HG02885 (cell line): ENCODE data around the gene LHX1.

Experiments used
- ATAC-seq: cut with Tn5 transposase; IDR thresholded peaks from one replicate; pipeline ENCODE4 v1.9.1; 2021; ENCODE audit warnings: mild to moderate bottlenecking; ENCODE audit not compliant: unreplicated experiment, poor library complexity

LHX1 gene

DNA sequence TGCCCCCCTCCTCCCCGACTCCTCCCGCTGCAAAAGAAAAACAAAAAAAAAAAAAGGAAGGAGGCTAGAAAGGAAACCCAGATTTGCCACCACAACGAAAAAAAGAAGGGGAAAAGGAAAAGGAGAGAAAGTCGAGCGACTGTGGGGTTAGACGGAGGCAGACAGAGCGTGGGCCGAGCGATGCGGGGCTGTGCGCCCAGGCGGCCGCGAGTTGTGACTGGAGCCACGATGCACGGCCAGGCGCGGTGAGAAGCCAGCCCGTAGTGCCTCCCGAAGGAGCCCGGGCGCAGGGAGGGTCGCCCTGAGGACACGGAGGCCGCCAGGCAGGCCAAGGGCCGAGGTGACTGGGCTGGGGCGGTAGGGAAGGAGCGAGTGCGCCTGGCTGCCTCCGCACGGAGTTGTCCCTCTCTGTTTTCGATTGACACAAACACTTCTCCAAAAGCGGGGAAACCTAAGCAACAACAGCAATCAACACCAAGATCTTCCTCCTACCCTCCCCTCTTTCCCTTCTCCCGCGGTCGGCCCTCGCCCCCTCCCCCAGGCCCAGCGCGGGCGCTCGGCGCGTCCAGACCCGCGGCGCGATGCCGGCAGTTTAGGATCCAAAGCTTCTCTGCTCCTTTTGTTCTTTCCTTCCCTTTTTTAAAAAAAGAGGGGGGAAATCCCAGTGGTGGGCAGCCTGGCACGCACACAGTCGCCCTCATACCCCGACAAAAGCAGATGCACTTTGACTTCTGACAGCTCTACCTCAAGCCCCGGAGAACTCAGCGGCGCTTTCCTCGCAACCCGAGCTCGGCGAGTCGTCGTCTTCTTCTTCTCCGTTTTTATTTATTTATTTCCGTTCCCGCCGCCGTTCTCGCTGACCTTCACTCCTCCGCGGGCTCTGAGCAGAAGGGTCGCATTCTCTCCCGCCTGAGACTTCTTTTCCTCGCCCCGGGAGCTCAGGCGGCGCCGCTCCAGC is at the start of gene LHX1:
Gene LHX1 (plus strand): TSS at position 475 of the 958 bp plus-strand sequence. CDS start 723 bp downstream, outside the sequence.
- no peak for ATAC-seq

DNA sequence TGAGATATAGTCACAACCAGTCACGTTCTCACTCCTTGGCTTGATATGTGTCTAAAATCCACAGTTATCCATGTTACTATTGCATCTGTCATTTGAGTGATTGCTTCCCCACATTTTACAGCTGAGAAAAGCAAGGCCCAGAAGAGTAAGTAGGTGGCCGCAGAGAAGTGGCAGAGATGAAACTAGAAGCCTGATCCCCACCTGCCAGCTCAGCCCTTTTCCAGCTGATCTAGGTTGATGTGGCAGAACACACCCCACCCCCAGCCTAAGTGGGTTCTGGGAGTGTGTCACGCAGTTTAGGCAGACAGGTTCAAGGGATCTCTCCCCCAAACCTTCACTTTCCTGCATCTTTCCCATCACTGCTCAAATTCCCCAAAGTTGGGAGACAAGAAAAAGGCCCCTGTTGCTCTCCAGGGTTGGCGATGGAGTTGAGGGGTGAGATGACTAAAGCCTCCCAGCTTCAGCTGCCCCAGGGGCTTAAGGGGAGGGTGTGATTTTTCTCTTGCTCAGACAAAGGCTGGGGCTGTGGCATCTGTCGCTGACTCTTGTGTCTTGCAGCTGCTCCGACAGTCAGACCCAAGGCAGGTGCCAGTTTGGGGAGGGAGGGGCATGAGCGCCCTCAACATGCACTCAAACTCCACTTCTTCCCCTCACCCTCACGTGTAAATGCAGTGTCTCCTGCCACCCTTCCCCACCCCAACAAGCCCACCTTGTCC is 48.9 kb upstream of the LHX1 start:
- no peak for ATAC-seq

DNA sequence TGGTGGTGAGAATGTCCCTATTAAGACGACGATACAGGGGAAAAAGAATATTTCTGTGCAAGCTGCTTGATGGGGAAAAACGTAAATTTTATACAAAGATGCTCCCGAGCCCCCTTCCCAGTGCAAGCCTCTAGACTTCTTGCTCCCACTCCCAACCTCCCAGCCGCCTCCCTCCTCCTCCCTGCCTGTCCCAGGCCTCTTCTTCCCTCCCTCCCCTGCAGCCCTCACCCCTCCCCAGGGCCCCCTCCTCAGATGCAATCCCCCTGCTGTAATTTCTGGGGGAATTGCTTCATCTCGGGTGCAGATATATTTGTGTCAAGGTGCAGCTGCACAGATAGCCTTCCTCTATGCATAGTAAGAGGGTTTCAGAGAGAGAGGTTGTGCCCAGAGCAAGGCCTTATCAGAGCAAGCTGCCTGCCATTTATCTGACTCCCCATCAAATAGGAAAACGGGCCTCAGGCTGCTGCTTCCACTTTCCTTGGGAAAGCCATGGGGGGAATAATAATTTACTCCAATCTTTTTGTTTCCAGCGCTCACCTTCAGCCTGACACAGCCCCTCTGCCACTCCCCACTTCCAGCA is 47.4 kb upstream of the LHX1 start:
- ATAC-seq, result no peak

DNA sequence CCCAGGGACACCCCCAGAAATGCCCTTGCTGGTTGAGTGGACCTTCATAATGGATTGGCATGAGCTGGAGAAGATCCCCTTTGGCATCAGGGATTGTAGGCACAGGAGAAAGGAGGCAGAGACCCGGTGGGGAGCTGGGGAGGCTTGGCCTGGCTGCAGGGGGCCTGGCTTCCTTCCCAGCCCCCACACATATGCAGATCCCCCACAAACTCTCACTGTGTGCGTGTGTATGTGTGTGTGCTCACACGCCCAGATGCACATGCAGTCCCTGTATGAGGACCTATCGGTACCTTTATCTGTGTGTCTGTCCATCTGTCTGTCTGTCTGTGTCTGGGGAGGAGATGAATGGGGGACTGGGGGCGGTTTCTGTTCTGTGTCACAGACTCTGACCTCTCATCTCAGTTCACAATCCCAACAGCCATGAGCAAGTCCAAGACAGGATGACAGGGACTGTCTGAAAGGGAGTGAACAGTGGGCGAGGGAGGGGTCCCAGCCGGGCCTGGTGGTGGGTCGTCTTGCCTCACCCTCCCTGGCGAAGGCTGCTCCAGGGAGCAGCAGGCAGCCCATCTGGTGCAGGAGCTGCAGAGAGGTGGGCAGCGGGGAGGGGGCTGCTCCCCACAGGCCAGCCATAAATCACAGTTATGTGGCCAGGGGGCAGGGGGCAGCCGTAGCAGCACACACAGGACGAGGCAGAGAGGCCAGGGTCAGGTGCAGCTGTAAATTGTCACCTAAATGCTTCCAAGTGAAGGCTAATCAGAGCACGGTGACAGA is 46.7 kb upstream of the LHX1 start:
- ATAC-seq, result no peak

DNA sequence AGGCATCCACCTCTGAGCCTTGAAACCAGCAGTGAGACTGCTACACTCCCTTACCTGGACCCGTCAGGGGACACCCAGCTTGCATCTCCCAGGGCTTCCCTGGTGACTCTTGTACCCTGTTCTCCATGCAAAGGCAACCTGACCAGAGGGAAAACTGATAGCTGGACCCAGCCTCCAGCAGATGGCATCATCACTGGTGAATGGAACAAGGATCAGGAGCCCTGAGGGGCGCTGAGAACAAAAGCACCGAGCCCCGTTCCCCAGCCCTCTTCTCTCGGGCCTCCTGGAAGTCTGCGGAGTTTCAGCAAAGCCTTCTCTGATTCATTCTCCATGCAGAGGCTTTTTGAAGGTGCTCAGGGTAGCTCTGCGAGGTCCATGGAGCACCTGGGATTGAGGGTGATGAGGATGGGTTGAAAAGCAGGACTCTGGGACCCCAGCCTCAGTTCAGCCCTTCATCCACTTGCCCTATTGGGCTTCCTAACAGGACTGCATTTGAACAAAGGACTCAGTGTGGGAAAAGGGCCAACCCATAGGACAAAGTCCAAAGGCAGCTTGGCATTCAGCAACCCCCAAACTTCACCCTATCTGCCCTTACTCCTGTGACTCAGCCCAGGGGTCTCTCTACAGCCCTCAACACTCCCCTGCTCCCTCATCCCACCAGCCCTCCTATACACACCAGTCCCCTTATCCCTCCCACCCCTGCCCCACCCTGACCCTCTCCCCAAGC is 45.0 kb upstream of the LHX1 start:
- no peak for ATAC-seq

DNA sequence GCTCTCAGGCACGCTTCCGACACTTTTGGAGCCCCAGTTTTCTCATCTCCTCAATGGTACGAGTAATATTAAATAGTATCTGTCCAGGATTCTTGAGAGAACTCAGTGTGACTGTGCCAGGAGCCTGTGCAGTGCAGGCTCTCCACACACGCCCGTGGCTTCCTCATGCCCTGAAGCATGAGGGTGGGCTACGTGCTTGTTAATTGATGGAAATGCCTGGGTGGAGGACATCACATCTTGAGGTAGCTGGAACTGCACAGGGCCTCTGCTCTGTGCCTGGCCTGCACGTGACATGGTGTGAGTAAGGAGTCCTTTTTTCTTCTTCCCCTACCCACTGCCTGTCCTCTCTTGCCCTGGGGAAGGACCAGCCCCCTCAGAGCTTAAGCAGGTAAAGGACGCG is 43.1 kb upstream of the LHX1 start:
- ATAC-seq, result no peak

DNA sequence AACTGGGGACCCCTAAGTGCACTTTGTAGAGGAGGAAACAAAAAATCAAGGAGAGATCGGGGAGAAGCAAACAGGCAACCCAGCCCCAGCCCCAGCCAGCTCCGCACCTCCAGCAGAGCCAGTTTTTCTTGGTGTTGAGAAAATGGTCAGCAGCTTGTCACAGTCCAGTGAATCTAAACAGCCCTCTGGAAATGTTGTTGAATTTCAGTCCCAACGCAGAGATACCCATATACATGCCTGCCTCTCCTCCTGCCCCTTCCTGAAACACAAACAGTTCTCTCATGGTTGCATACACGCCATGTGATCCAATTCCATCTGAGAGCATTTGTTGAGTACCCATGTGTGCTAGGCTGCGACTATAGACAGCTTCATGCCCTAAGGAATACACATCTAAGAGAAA is 42.4 kb upstream of the LHX1 start:
- no peak for ATAC-seq

DNA sequence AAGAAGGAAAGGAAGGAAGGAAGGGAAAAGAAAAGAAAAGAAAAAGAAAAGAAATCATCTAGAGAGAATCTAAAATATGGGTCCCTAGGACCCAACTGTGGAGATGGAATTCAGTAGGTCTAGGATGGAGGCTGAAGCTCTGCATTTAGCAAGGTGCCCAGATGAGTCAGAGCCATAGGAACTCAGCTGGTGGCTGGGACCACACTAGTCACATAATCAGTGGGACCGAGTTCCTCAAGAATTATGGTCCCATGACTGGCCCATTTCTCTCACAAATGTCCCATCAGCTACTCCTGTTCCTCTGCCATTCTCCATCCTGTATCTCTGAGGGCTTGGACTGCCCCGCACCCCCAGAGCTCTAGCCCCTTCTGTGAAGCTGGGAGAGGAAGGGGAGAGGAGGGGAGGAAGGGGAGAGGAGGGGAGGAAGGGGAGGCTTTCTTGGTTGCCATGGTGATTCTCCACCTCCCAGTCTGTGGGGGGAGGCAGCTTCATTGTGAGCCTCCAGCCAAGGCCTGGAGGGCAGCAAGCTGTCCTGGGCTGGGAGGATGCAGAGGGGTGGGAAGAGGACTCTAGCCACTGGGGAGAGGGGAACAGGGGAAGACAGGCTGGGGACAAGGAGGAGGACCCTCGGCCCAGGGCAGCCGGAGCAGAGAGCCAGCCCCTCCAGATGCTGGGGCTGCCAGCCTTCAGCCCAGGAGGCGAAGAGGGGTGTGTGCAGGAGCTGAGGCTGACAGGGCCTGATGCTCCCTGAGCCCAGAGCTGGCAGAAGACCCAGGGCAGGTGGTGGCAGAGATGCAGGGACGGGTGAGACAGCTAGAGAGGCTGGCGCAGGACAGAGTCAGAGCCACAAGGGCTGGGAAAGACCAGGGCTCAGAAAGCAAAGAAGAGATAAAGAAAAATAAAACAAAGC is 37.8 kb upstream of the LHX1 start:
- no peak for ATAC-seq

DNA sequence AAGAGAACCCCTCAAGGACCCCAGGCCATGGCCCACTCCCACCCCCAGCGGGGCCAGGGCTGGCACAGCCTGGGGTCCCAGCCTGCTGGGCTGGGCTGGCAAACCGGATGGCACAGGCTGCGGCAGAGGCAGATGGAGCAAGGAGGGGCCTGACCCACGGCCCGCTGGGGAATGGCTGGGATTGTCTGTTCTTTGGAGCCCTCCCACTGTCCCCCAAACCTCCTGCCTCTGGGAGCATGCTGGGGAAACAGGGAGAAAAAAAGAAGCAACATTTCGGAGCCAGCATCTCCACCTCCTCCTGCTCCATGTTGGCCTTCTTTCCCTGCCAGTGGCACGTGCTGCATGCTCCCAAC is 37.1 kb upstream of the LHX1 start:
- no peak for ATAC-seq

DNA sequence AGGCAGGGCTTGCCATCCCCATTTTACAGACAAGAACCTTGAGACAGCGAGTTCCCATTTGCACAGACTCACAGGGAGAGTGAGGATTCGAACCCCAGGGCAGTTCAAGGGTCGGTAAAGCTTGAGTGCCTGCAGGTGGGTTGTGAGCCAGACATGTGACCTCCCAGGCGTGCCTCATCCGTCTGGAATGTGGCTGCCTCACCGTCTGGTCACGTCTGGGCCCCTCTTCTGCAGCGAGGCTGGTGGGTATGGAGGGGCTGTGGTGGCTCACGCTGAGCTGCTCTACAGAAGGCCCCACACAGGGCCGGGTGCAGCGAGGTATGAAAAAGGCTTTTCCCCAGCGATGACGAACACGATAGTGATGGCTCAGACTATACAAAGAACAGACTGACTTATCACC is 35.8 kb upstream of the LHX1 start:
- ATAC-seq, result no peak

DNA sequence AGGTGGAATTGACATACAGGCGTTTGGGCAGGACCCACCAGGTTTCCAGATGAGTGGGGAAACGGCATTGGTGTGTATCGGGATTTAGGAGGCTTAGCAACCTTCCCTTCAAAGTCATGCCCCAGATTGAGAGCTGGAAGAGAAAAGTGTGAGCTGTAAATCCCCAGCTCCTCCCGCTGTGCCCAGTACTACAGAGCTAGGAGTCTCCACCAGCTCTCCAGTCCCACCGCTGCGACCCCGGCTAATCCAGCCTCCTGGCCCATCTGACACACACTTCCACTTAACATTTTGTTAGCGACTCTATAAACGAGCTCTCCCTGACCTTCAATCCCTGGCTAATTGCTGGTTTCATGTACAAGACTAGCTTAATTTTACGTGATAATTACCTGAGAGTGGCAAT is 29.9 kb upstream of the LHX1 start:
- no peak for ATAC-seq

DNA sequence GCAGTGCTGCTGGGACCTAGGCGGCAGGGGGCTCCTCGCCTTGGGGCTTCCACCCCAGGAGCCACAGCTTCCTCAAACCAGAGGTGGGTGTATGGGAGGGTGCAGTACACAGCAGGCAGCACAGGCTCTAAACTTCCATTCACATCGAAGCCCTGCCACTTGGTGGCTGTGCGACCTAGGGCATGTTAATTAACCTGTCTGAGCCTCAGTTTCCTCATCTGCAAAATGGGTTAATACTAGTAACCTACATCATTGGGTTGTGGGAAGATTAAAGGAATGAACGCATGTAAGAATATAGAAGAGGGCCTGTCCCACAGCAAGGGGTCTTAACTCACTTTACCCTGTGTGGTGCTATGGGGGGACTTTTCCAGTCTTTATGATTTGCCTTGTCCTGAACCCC is 26.8 kb upstream of the LHX1 start:
- ATAC-seq, result no peak

DNA sequence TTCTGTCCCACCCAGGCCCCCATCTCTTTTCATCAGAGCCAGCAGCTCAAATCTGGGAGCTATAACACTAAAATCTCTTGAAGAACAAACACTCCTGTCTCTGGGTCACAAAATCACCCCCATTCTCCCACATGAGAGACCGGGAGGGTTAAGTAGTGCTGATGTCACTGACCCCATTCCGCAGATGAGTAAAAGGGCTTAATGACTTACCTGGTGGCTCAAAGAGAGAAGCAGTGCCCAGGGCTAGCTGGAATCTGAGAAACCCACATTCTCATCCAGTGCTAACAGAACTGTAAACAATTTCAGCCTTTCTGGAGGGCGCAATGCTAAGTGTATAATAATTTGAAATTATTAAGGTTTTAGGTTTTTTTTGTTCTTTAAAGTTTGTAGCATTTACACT is 26.3 kb upstream of the LHX1 start:
- ATAC-seq, result no peak

DNA sequence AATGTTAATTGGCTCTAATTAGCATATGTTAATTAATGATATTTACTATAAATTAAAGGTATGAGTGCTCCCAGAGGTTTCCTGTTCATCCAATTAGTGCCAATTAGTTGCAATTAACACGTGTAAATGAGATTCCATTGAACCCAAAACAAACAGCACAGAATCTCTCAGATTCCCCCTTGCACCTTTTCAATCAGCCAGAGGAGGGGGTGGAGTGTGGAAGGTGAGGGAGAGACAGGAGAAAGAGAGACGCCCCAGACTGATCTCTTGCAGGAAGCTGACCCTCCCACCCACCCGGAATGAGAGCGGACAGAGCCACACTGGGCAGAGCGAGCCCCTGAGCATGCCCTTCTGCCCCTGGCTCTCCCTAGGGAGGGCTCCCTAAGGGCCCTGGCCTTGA is 24.1 kb upstream of the LHX1 start:
- no peak for ATAC-seq

DNA sequence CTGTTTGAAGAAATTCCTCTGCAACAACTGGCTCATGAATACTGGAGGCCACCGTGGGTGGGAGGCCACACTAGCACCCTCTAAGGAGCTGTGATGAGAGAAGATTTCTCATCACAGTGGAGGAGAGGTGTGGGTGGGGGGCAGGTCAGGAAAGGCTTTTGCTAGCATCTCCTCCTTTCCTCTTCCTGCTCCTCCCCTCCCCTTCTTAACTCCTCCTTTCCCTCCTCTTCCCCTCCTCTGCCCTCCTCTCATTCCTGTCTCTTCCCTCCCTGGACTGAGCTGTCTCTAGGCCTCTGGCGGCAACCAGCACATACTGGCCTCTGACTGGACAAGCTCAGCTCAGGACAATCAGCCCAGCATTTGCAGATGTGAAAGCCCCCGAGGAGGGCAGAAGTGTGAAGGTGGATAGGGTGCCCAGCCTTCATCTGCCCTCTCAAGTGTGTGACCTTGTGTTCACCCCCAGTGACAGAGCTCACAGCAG is 19.0 kb upstream of the LHX1 start:
- no peak for ATAC-seq

DNA sequence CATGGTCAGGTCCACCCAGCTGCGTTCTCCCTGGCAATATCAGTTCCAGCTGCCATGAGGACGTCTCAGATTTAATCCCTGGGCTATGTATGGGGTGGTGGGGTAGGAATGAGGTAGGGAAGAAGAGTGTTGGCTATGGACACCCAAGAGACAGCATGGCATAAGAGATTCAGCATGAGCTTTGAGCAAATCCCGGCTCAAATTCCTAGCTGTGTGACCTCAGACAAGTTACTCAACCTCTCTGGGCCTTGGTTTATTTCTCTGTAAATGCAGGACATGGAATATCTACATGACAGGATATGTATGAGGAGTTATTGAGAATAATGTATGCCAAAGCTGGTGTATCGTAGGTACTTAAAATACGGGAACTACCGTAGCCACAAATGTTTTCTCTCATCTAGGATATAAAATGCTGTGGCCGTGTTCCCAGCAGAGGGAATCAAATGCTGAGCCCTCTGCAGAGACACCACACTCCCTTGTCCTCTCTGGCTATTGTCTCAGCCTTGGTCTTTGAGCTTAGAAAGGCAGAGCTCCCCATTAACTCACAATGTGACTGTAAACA is 17.8 kb upstream of the LHX1 start:
- ATAC-seq, result no peak

DNA sequence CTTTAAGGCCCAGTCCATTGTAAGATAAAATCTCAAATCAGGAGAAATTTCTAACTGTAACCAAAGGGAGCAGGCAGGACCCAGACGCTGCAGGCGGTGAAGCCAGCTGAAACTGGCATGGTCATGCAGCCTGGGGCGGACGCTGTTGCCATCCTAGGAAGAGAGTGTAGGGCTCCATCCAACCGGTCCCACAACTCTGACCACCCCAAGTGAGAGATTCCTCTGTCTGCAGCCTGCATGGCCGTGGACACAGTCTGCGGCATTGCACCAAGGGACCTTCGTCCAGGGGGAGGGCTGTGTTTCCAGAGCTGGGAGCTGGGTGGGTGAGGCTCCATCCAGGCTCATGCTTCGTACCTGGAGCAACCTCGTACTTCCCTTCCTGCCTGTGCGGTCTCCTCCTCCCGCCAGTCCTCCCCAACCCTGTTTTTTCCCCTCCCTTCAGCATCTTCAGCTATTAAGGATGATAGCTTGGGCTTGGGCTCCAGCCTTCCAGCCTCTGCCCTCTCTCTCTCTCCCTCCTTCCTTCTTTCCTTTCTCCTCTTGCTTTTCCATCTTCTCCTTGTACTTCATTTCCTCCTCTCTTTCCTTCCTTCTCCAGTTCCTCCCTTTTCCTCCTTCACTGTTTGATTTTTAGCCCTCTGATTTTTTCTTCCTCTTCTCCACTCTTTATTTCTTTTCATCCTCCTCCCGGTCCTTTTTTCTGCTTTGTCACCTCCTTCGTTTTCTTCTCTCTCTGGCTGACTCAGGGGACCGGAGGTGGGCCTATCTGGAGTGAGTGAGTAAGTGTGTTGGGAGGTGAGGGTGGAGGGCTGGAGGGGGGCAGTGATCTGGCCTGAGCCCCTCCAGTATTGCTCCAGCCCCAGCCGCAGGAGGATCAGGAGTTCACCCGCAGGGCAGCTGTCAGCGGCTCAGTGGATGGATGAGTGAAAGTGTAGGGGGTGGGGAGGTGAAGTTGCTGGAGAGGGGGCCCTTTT is 17.0 kb upstream of the LHX1 start:
- no peak for ATAC-seq
